Upper lobe of left lung (tissue), 4 donors: ENCODE data around the gene USP32.

ENCODE experiments used
- EP300 ChIP-seq, 4 donors: sonication (generic); formaldehyde crosslinking; IDR thresholded peaks; one replicate each; pipeline ENCODE4 v1.5.1; 2017; ENCODE audit warnings: antibody characterized with exemption in 4 of 4, control low read depth in 2 of 4
- POLR2A ChIP-seq, 4 donors: fragments of 450-650 bp; IDR thresholded peaks; one replicate each; pipeline ENCODE4 v1.5.1; 2016 to 2017; ENCODE audit warnings: antibody characterized with exemption in 4 of 4, mild to moderate bottlenecking in 2 of 4
- POLR2AphosphoS5 ChIP-seq, 2 donors: sonication (generic); formaldehyde crosslinking; IDR thresholded peaks; one replicate each; pipeline ENCODE4 v1.5.1; 2017; ENCODE audit warnings: antibody characterized with exemption in 2 of 2
- TF ChIP-seq, protein P1 (sequence below), 6 experiments: fragments of 450-650 bp in 4 of 6; fragments of 200-600 bp in 2 of 6; sonication (generic) in 2 of 6; IDR thresholded peaks; one replicate each; pipeline ENCODE4 v1.5.1; 2016 to 2019; ENCODE audit warnings: antibody characterized with exemption in 6 of 6

DNA sequence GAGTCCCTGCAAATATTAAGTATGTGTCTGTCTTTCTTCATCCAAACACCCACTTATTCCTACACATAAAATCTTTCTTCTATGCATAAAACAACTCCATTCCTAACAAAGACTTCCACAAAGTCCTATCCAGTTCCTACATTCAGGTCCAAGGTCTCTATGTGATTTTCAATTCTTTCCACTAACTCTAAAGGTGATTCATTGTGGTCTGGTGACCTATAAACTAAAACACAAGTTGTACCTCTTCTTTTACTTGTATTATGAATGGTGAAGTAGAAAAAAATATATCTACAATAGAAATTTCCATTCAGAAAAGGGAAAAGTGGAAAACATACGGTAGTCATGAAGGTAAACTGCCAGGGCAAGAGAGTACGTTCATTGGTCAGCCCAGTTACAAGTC is 56.6 kb downstream of the USP32 start:
- TF ChIP-seq, protein P1, sequence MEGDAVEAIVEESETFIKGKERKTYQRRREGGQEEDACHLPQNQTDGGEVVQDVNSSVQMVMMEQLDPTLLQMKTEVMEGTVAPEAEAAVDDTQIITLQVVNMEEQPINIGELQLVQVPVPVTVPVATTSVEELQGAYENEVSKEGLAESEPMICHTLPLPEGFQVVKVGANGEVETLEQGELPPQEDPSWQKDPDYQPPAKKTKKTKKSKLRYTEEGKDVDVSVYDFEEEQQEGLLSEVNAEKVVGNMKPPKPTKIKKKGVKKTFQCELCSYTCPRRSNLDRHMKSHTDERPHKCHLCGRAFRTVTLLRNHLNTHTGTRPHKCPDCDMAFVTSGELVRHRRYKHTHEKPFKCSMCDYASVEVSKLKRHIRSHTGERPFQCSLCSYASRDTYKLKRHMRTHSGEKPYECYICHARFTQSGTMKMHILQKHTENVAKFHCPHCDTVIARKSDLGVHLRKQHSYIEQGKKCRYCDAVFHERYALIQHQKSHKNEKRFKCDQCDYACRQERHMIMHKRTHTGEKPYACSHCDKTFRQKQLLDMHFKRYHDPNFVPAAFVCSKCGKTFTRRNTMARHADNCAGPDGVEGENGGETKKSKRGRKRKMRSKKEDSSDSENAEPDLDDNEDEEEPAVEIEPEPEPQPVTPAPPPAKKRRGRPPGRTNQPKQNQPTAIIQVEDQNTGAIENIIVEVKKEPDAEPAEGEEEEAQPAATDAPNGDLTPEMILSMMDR (IDR thresholded peaks at IDR 0.05): no peak
- TF ChIP-seq EP300 (IDR thresholded peaks at IDR 0.05) (no peak), POLR2A (IDR thresholded peaks at IDR 0.05) (no peak), POLR2AphosphoS5 (IDR thresholded peaks at IDR 0.05) (no peak)
